HEK293 (cell line): ENCODE measurements around the gene TANK.

ENCODE experiments used
- EGR2 ChIP-seq: fragments of 450-650 bp; formaldehyde crosslinking; IDR thresholded peaks from 2 replicates; pipeline ENCODE4 v1.5.1; 2016; ENCODE audit warnings: low read depth, missing biosample characterization, missing genetic modification characterization
- MZF1 ChIP-seq: fragments of 450-650 bp; formaldehyde crosslinking; IDR thresholded peaks from 2 replicates; pipeline ENCODE4 v1.5.1; 2017; ENCODE audit warnings: missing biosample characterization, missing genetic modification characterization, borderline replicate concordance
- PATZ1 ChIP-seq: fragments of 450-650 bp; formaldehyde crosslinking; IDR thresholded peaks from 2 replicates; pipeline ENCODE4 v1.5.1; 2016; ENCODE audit warnings: missing biosample characterization, missing genetic modification characterization
- PBX3 ChIP-seq: sonication (generic); formaldehyde crosslinking; IDR thresholded peaks from 2 replicates; pipeline ENCODE4 v1.8.1; 2022; ENCODE audit warnings: mild to moderate bottlenecking, moderate library complexity, missing genetic modification reagents
- RBAK ChIP-seq: fragments of 450-650 bp; formaldehyde crosslinking; IDR thresholded peaks from 2 replicates; pipeline ENCODE4 v1.5.1; 2016; ENCODE audit warnings: missing biosample characterization, missing genetic modification characterization
- ZBTB26 ChIP-seq: fragments of 450-650 bp; formaldehyde crosslinking; optimal IDR thresholded peaks from 2 replicates; pipeline ENCODE3; 2016; ENCODE audit warnings: missing biosample characterization, mild to moderate bottlenecking, missing genetic modification characterization
- ZBTB8A ChIP-seq: fragments of 450-650 bp; formaldehyde crosslinking; IDR thresholded peaks from 2 replicates; pipeline ENCODE4 v1.5.1; 2016; ENCODE audit warnings: missing biosample characterization, missing genetic modification characterization
- ZFP41 ChIP-seq: fragments of 450-650 bp; formaldehyde crosslinking; IDR thresholded peaks from 2 replicates; pipeline ENCODE4 v1.5.1; 2016; ENCODE audit warnings: missing biosample characterization, missing genetic modification characterization, borderline replicate concordance
- ZNF112 ChIP-seq: fragments of 450-650 bp; formaldehyde crosslinking; IDR thresholded peaks from 2 replicates; pipeline ENCODE4 v1.5.0; 2017; ENCODE audit warnings: missing biosample characterization, missing genetic modification characterization
- ZNF121 ChIP-seq: fragments of 450-650 bp; formaldehyde crosslinking; IDR thresholded peaks from 2 replicates; pipeline ENCODE4 v1.5.1; 2016; ENCODE audit warnings: missing biosample characterization, missing genetic modification characterization
- ZNF155 ChIP-seq: fragments of 450-650 bp; formaldehyde crosslinking; IDR thresholded peaks from 2 replicates; pipeline ENCODE4 v1.5.1; 2016; ENCODE audit warnings: missing biosample characterization, missing genetic modification characterization
- ZNF48 ChIP-seq: fragments of 450-650 bp; formaldehyde crosslinking; IDR thresholded peaks from 2 replicates; pipeline ENCODE4 v1.5.1; 2016; ENCODE audit warnings: missing biosample characterization, missing genetic modification characterization
- ZNF514 ChIP-seq: fragments of 450-650 bp; formaldehyde crosslinking; IDR thresholded peaks from 2 replicates; pipeline ENCODE4 v1.5.1; 2016; ENCODE audit warnings: missing biosample characterization, missing genetic modification characterization
- ZNF518A ChIP-seq: fragments of 450-650 bp; formaldehyde crosslinking; conservative IDR thresholded peaks from 2 replicates; pipeline ENCODE4 v1.5.1; 2016; ENCODE audit warnings: low read depth, missing biosample characterization, missing genetic modification characterization
- ZNF521 ChIP-seq: fragments of 450-650 bp; formaldehyde crosslinking; IDR thresholded peaks from 2 replicates; pipeline ENCODE4 v1.5.1; 2017; ENCODE audit warnings: missing biosample characterization, mild to moderate bottlenecking, missing genetic modification characterization
- ZNF529 ChIP-seq: fragments of 450-650 bp; formaldehyde crosslinking; IDR thresholded peaks from 2 replicates; pipeline ENCODE4 v1.5.1; 2017; ENCODE audit warnings: missing genetic modification characterization, missing biosample characterization; ENCODE audit not compliant: insufficient replicate concordance
- ZNF600 ChIP-seq: fragments of 450-650 bp; formaldehyde crosslinking; IDR thresholded peaks from 2 replicates; pipeline ENCODE4 v1.5.1; 2016; ENCODE audit warnings: missing biosample characterization, missing genetic modification characterization
- ZNF626 ChIP-seq: fragments of 450-650 bp; sonication (Bioruptor Pico); formaldehyde crosslinking; IDR thresholded peaks from 2 replicates; pipeline ENCODE4 v1.5.1; 2018; ENCODE audit warnings: missing biosample characterization, missing genetic modification characterization, inconsistent platforms
- ZNF629 ChIP-seq: fragments of 450-650 bp; formaldehyde crosslinking; IDR thresholded peaks from 2 replicates; pipeline ENCODE4 v1.5.1; 2017; ENCODE audit warnings: missing biosample characterization, missing genetic modification characterization
- ZNF639 ChIP-seq: fragments of 450-650 bp; formaldehyde crosslinking; IDR thresholded peaks from 2 replicates; pipeline ENCODE4 v1.5.1; 2016; ENCODE audit warnings: missing biosample characterization, missing genetic modification characterization
- ZNF670 ChIP-seq: fragments of 450-650 bp; formaldehyde crosslinking; IDR thresholded peaks from 2 replicates; pipeline ENCODE4 v1.5.1; 2016; ENCODE audit warnings: missing biosample characterization, missing genetic modification characterization, low read depth
- ZNF692 ChIP-seq: fragments of 450-650 bp; formaldehyde crosslinking; IDR thresholded peaks from 2 replicates; pipeline ENCODE4 v1.5.1; 2016; ENCODE audit warnings: missing biosample characterization, missing genetic modification characterization
- ZSCAN16 ChIP-seq: fragments of 450-650 bp; formaldehyde crosslinking; IDR thresholded peaks from 2 replicates; pipeline ENCODE4 v1.5.1; 2016; ENCODE audit warnings: missing biosample characterization, missing genetic modification characterization
- ZSCAN30 ChIP-seq: fragments of 450-650 bp; IDR thresholded peaks from 2 replicates; pipeline ENCODE4 v1.5.1; 2018; ENCODE audit warnings: missing biosample characterization, mild to moderate bottlenecking, missing genetic modification characterization, moderate library complexity
- ZSCAN5A ChIP-seq: fragments of 450-650 bp; formaldehyde crosslinking; IDR thresholded peaks from 2 replicates; pipeline ENCODE4 v1.5.1; 2016; ENCODE audit warnings: missing biosample characterization, missing genetic modification characterization

TANK gene

GRCh38 chr2:161160226-161161073 lies at the start of gene TANK (continued):
- peak; percentile 42; the same call in 1 of the 2 replicates for TF ChIP-seq ZNF692 (tag by site-specific recombination)
- no peak for TF ChIP-seq ZNF639 (tag by site-specific recombination)
- TF ChIP-seq ZNF112 (tag by site-specific recombination), result no peak
- peak; percentile 9; the same call in 1 of the 2 replicates for TF ChIP-seq ZSCAN30
- TF ChIP-seq ZNF48 (tag by site-specific recombination), result no peak
- TF ChIP-seq PATZ1 (tag by site-specific recombination), result peak; percentile 32; the same call in 1 of the 2 replicates
- no peak for TF ChIP-seq ZBTB8A (tag by site-specific recombination)
- peak; percentile 35 for TF ChIP-seq ZBTB26 (tag by site-specific recombination)
- TF ChIP-seq ZNF626 (tag by site-specific recombination), result no peak
- no peak for TF ChIP-seq ZNF121 (tag by site-specific recombination)
- TF ChIP-seq ZNF600 (tag by site-specific recombination), result no peak
- TF ChIP-seq ZNF670 (tag by site-specific recombination), result no peak
- peak; percentile 59; the same call in 1 of the 2 replicates for TF ChIP-seq ZSCAN5A (tag by site-specific recombination)
- TF ChIP-seq ZFP41 (tag by site-specific recombination), result no peak
- TF ChIP-seq ZNF514 (tag by site-specific recombination), result no peak
- no peak for TF ChIP-seq ZSCAN16 (tag by site-specific recombination)
- no peak for TF ChIP-seq ZNF529
- TF ChIP-seq PBX3, result peak; percentile 75; the same call in 1 of the 2 replicates
- no peak for TF ChIP-seq ZNF521 (tag by site-specific recombination)
- TF ChIP-seq EGR2, result peak; percentile 75; the same call in 1 of the 2 replicates
- no peak for TF ChIP-seq ZNF629
- no peak for TF ChIP-seq MZF1 (tag by site-specific recombination)
- TF ChIP-seq RBAK, result no peak
- peak; percentile 92 for TF ChIP-seq ZNF518A (tag by site-specific recombination)
- TF ChIP-seq ZNF155, result no peak
